ENCODE measurements around the gene PTPRM. TPM values are rescaled to one million over a fixed set of nuclear protein-coding genes. Genes with fewer than 3 reads are reported as not detected.

Gene PTPRM
- total and polyA plus RNA-seq, 2 of the 8 experiments (the other 6 are each of a cell fraction or from before 2014, with no cell fraction given), result 4.1 to 7.0 TPM

- WGBS, 2 experiments (ENCODE audit: extremely low coverage in 1 of 2, insufficient coverage in 1 of 2, insufficient read length in 1 of 2, insufficient replicate concordance in 2 of 2, low coverage in 1 of 2, low lambda C conversion rate in 2 of 2, missing lambda C conversion rate in 1 of 2), result 71% methylated on average over 3 of the region's 3 CpGs; no CpG with 5 or more reads in 1 of the 2 experiments
- Histone ChIP-seq H4K5ac (ENCODE audit: insufficient read length, low read depth, low read length) (no peak overlapping the region), H3K23ac (ENCODE audit: insufficient read length) (no peak overlapping the region), H4K8ac (ENCODE audit: extremely low read depth, insufficient read depth, low read length) (no peak overlapping the region), H3K4me1 (replicated peaks in 1 of 4; ENCODE audit: control insufficient read depth in 3 of 4, insufficient read depth in 4 of 4, low read length in 3 of 4) (peaks cover 0 to 3% (median under 1%) of the 10 kb centered on the region in 4 experiments; a peak in 3 of 7 replicates), H2BK5ac (ENCODE audit: low read depth, low read length) (no peak overlapping the region), H2BK12ac (ENCODE audit: low read depth, low read length) (no peak overlapping the region), H3K56ac (replicated peaks; ENCODE audit: insufficient read length, low read depth, low read length) (no peak overlapping the region), H4K91ac (replicated peaks; ENCODE audit: insufficient read length, low read length) (no peak overlapping the region), H3K4ac (replicated peaks; ENCODE audit: insufficient read length, low read depth, low read length) (no peak overlapping the region), H2BK15ac (ENCODE audit: low read length) (no peak overlapping the region), H3K79me1 (ENCODE audit: low read depth, low read length) (no peaks in the 10 kb centered on the region), H3K27ac (ENCODE audit: low read depth, low read length) (no peak overlapping the region), H2BK20ac (ENCODE audit: low read length) (no peak overlapping the region), H4K20me1 (replicated peaks in 1 of 2; ENCODE audit: control insufficient read depth in 1 of 2, insufficient read depth in 2 of 2, low read length in 2 of 2) (no peaks in the 10 kb centered on the region), H2AFZ (ENCODE audit: low read length) (no peak overlapping the region), H3K9ac (replicated peaks in 1 of 4; ENCODE audit: extremely low read depth in 1 of 4, low read depth in 3 of 4, low read length in 3 of 4) (no peak overlapping the region), H3K4me3 (ENCODE audit: extremely low read depth in 1 of 4, insufficient read depth in 2 of 4, low read depth in 3 of 4, low read length in 4 of 4) (no peak overlapping the region), H2AK5ac (ENCODE audit: low read depth, low read length) (no peak overlapping the region), H3K36me3 (ENCODE audit: control insufficient read depth in 2 of 4, insufficient read depth in 4 of 4, low read length in 3 of 4) (no peaks in the 10 kb centered on the region), H3K27me3 (replicated peaks in 1 of 4; ENCODE audit: control insufficient read depth in 3 of 4, extremely low read depth in 1 of 4, insufficient read depth in 3 of 4, low read length in 3 of 4) (no peaks in the 10 kb centered on the region), H3K9me3 (ENCODE audit: insufficient read depth in 2 of 2, low read depth in 1 of 2, low read length in 1 of 2) (no peaks in the 10 kb centered on the region), H3K79me2 (ENCODE audit: control insufficient read depth in 1 of 2, insufficient read depth in 2 of 2, low read length in 2 of 2) (no peaks in the 10 kb centered on the region), H3K23me2 (ENCODE audit: low read depth, low read length) (no peaks in the 10 kb centered on the region), H2BK120ac (replicated peaks; ENCODE audit: low read depth, low read length) (no peak overlapping the region), H3K4me2 (ENCODE audit: insufficient read depth in 1 of 2, low read depth in 2 of 2, low read length in 2 of 2) (no peak overlapping the region), H3K18ac (ENCODE audit: extremely low read depth, low read length) (no peak overlapping the region), H3K14ac (ENCODE audit: insufficient read length) (no peak overlapping the region)
- DNase-seq (ENCODE audit: low read depth in 1 of 2, low spot score in 2 of 2) (no peak), FAIRE-seq (no peak)
- CTCF ChIA-PET (ENCODE audit: partially characterized antibody), result no interaction called here
- no peak for TF ChIP-seq JUN (IDR thresholded peaks at IDR 0.05; ENCODE audit: low read depth, low read length)
- POLR2A ChIA-PET (ENCODE audit: partially characterized antibody), result no interaction called here
Measured at GRCh38 chr18:8006979-8007378, 439.9 kb downstream of the PTPRM start.
